ENCODE results near the gene TIGIT.

- TF ChIP-seq ESRRG (CRISPR knock-in tag; IDR thresholded peaks at IDR 0.05): no peak
- no peak for TF ChIP-seq TSHZ2 (CRISPR knock-in tag; IDR thresholded peaks at IDR 0.05)
- no peak for TF ChIP-seq POU6F1 (CRISPR knock-in tag; IDR thresholded peaks at IDR 0.05; ENCODE audit: borderline replicate concordance, low read depth)
- TF ChIP-seq ISL1 (CRISPR knock-in tag; IDR thresholded peaks at IDR 0.05): no peak
- no peak for TF ChIP-seq CREB5 (CRISPR knock-in tag; IDR thresholded peaks at IDR 0.05; ENCODE audit: low read depth)
- TF ChIP-seq ZFP3 (CRISPR knock-in tag; IDR thresholded peaks at IDR 0.05): no peak
- TF ChIP-seq PATZ1 (CRISPR knock-in tag; IDR thresholded peaks at IDR 0.05; ENCODE audit: borderline replicate concordance): no peak
- no peak for TF ChIP-seq CSDC2 (CRISPR knock-in tag; IDR thresholded peaks at IDR 0.05)
- no peak for TF ChIP-seq RARB (CRISPR knock-in tag; IDR thresholded peaks at IDR 0.05)
- TF ChIP-seq BACH2 (CRISPR knock-in tag; IDR thresholded peaks at IDR 0.05; ENCODE audit: borderline replicate concordance): no peak
- TF ChIP-seq CSRNP3 (CRISPR knock-in tag; IDR thresholded peaks at IDR 0.05): no peak
These were observed 36.0 kb downstream of the TIGIT start for GRCh38 chr3:114329823-114330222.
